Midbrain (tissue), 1 donor: Measurements from ENCODE around the gene TEX48.

Experiments used
- DNase-seq: peaks from one replicate; lab custom pipeline; 2025; lab: John Stamatoyannopoulos, UW

TEX48 gene, protein sequence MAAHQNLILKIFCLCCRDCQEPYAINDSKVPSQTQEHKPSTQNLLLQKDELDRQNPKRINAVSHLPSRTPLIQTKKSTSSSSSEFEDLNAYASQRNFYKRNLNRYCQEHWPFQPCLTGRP

DNA sequence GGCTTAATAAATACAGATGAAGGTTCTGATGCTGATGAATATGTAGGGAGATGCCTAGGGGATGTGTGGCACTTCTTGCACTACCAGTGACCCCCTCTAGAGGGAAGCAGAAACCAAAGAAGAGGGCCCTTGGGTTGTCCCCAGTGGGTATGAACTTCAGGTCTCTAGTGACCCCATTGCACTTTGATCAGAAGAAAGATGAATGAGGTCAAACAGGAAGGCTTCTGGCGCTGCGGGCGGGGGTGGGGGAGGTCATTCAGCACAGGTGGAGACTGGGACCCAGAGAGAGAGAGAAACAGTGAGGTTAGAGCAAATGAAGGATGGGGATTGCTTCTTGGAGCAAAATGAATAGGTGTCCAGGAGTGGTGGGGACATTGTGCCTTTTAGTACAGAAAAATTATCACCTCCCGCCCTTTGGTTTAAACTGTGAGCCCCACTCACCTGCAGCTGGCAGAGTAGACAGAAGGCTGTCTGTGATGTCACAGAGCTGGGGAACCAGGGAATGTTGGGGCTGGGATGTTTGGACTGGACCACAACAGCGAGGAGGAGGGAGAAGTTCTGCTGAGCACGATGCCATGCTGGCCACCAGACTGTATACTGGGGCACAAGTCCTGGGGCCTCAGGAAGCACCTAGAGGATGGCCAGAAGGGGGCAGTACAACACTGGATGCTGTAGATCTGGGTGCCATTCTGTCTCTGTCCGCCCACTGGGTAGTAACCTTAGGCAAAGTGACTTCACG lies at the start of gene TEX48:
Gene TEX48, minus strand, starts transcription at position 599 of the 739 bp plus-strand sequence. CDS start 10,469 bp downstream, outside the sequence.
- peak; percentile 30 for DNase-seq

DNA sequence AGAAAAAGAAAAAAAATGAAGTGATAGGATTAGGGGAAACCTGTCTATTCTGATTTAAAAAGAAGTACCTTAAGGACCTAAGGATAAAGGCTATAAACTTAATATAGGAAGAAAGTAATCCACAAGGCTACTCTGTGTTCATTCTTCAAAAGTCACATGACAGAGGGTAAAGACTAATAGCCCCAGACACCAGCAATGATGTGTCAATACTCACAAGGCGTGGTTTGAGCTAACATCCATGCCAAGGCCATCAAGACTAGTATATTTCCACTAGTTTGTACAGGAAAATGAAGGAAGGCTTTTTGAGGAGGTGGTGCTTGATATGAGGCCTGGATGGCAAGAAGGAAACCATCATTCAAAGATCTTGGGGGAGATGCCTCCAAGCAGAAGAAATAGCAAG lies 49.7 kb upstream of the TEX48 start:
- DNase-seq: no peak

DNA sequence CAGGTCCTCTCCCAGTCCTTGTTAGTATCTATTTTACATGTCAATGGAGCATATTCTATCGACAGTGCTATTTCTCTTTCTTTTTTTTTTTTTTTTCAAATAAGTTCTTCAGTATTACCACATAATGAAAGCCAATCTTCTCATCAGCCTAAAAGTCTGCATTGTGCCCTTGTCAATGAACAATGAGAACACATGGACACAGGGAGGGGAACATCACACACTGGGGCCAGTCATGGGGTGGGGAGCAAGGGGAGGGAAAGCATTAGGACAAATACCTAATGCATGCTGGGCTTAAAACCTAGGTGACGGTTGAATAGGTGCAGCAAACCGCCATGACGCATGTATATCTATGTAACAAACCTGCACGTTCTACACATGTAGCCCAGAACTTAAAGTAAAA lies 47.7 kb upstream of the TEX48 start:
- peak; percentile 21 for DNase-seq

DNA sequence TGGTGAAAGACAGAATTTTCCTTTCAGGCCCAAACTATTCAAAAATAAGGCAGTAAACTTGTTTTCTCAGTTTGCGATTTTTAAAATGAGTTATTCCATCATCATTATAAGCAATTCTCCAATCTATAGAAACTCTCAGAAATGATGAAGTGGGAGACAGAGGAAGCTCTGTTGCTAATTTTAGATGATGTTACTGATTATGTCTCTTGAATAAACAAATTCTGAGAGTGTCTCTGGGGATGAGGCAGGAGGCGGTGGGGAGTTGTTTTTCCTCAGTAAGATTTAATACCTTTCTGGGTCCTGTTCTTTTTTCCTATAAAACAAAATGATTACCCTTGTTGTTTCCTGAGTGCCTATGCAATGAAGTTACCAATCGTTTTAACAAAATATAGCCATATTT lies 43.9 kb upstream of the TEX48 start:
- no peak for DNase-seq

DNA sequence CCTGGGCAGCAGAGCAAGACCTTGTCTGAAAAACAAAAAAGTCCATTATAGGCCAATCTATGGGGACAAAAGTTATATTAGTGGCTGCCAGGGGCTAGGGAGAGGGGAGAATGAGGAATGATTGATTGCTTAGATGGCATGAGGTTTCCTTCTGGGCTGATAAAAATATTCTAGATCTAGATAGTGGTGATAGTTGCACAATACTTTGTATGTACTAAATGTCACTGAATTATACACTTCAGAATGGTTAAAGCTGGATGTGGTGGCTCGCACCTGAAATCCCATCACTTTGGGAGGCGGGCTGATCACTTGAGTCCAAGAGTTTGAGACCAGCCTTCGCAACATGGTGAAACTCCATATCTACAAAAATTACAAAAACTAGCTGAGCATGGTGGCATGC lies 42.8 kb upstream of the TEX48 start:
- DNase-seq: no peak

DNA sequence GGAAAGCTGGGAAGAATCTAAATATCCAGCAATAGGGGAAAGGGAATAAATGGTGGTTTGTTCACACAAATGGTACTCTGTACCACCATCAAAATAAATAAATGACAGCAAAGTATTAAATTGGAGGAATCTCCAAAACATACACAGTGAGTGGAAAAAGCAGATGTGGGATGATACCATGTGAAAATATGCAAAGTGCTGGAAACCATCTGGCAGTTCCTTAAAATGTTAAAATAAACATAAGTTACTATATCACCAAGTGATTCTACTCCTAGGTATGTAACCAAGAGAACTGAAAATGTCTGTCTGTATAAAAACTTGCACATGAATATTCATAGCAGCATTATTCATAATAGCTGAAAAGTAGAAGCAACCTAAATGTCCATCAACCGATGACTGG lies 41.9 kb upstream of the TEX48 start:
- no peak for DNase-seq

DNA sequence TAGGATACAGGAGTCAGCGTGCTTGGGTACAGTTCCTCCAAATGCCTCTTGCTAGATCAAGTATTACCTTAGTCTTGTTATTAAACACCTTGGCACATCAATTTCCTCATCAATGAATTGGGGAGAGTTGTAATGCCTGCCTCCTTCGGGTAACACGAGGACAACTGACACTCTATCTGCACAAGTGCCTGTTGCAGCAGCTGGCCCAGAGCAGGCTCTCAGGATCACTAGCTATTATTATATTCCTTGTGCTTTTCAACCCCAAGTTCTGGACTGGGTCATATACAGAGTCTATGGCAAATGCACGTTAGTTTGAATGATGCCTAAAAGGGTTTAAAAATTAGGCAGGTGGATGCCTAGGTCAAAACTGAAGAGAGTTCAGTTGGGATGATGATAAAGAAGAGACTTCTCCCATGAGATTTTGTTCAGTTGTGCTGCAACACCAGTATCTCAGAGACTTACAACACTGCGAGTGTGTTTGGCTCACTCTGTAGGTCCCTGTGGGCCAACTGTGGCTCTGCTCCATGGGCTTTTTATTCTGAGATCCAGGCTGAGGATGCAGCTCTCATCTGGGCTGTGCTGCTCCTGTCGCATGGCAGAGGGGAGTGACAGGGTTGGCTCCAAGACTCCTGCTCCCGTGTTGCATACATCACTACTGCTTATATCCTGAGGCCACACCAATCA lies 41.1 kb upstream of the TEX48 start:
- DNase-seq: no peak

DNA sequence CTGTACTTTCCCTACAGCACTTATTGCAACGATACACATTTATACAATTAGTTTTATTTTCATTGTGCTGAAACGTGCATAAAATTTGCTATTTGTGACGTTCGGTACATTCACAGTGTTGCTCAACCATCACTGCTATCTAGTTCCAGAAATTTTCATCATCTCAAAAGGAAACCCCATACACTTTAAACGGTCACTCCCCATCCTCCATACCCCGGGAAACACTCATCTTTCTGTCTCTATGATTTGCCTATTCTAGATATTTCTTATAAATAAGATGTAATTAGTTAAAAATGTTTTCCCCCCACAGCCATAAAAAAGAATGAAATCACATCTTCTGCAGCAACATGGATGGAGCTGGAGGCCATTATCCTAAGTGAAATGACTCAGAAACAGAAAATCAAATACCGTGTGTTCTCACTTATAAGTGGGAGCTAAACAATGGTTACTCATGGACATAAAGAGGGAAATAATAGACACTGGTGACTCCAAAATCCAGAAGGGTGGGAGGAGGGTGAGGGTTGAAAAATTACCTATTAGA lies 40.2 kb upstream of the TEX48 start:
- DNase-seq: no peak

DNA sequence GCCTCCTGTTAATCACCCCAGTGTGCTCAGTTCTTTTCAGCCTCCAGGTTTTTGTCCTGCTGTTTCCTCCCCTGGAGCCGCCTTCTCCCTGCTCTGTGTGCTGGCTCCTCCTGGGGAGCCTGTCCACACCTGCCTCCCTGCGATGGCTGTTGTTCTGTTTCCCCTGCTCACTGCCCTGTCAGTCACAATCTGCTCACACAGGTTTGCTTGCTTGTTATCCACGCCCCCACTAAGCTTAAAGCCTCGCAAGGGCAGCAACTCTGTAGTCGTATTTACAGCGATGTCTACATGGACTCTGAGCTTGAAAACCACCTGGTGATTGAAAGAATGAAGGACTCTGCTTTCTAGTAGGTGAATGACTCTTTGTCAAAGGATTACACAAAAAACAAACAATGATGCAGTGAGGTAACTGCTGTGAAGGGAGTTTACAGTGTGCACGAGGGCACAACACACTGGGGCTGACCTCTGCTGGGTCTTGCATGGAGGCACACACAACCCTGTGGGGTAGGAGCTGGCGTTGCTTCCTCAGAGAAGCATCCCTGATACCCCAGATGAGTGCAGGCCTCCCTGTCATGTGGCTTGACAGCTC lies 39.6 kb upstream of the TEX48 start:
- no peak for DNase-seq

DNA sequence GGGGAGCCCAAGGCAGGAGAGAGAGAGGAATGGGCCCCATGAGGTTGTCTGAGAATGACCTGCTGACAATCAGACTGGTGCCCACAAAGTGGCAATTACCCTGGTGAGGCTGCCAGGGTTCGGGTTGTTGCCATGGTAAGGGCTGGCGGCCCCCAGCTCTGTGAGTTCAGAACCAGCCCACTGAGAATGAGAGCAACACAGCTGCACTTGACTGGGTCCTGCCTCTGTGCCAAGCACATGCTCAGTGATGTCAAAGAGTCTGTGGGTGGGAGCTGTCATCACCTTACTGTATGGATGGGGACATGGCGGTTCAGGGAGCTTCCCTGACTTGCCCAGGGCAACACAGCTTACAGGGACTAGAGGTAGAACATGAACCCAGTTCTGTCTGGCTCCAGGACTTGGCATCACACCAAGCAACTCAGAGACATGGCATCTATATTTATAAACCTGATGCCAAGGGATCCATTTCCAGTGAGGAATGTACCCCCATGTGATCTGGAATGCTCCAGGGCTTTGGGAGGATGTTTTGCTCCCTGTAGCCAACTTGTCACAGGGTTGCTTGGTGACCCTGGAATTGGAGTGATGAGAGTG lies 38.2 kb upstream of the TEX48 start:
- no peak for DNase-seq

DNA sequence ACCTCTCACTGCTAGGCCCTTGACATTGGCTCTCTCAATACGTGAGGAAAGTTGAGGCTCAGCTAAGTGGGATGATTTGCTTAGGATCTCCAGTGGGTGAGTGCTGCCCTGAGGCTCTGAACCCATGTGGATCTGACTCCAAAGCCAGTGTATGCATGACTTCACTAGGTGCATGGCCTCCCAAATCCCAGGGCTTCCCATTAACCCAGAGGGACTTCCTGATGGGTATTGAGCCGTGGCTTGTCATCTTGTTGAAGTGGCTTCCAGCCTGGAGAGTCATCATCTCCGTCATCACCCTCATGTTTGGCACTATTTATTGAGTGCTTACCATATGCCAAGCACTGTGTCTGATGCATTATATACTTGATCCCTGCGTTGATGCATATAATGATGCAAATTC lies 37.3 kb upstream of the TEX48 start:
- DNase-seq: no peak

DNA sequence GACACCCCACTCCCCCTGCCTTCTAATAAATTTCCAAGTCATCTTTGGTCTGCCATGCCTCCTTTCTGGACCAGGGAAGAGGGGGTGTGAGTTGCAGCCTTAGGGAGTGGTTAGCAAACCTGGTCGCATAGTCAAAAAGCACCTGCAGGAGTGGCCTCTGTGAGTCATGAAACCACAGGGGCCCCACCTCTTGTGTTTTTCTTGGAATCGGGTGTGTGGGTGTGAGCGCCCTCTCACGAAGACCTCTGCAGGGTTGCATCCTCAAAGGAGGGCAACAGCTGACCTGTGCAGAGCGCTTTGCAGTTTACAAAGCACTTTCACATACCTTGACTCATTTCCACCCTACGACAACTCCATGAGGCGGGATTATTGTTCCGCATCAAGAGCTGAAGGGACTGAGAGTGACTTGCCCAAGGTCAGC lies 36.8 kb upstream of the TEX48 start:
- no peak for DNase-seq

DNA sequence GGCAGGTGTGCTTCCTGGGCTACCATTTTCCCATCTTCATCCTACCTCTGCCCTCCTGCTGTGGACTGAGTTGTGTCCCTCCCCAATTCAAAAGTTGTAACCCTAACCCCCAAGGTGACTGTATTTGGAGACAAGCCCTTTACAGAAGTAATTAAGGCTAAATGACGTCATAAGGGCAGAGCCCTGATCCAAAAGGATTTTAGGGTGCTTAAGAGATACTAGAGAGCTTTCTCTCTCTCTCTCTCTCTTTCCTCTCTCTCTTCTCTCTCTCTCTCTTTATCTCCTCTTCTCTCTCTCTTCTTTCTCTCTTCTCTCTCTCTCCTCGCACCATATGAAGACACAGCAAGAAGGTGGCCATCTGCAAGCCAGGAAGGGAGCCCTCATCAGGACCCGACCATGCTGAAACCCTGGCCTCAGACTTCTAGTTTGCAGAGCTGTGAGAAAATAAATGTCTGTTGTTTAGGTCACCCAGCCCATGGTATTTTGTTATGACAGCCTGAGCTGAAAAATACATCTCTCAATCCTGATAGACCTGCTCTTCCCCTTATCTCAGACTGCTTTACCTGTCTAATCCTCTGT lies 36.0 kb upstream of the TEX48 start:
- DNase-seq: no peak

DNA sequence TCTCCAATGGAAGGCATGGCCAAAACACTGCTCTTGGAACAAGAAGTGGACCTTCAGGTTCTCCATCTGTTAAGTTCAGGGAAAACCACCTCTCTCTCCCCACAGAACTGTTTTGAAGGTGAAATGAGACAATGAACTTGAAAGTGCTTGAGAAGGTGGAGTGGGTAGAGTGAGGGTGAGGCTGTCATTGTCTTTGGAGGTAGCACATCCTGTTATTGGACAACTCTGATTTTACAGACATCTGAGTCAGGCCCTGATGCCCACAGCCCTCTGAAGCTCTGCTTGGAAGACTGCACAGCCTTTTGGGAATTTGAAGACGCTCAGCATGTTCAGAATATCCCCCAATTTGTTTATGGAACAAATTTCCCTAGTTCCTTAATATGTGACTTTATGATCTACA lies 27.6 kb upstream of the TEX48 start:
- no peak for DNase-seq

DNA sequence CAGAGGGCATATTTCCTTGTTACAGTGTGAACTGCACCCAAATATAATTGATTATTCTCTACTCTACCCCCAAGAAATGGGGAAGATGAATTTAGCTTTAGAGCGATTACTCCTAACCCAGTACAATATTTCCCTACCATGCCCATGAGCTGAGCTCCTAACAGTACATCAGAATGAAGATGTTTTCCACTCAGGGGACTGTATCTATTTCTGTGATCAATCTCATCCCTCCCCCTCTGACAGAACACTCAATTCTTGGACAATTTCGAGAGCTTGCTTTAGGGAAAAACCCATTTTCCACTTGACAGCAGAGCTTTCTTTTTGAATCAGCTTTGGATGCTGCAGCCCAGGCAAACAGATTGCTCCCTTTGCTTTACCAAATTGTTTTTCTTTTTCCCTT lies 24.7 kb upstream of the TEX48 start:
- no peak for DNase-seq

DNA sequence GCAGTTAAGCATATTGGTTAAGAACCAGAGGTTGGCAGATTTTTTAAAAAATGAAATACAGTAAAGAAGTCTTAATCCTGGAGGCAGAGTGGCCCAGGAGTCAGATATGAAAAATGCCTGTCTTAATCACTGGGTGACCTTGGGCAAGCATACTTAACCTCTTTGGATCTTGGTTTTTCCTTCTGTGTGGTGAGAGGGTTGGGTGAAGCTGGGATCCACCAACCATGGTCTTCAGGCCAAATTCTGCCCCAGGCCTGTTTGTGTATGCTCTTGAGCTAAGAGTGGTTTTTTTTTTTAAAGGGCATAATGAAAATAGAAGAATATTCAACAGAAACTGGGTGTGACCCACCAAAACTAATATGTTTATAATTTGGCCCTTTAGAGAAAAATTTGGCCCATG lies 20.0 kb upstream of the TEX48 start:
- DNase-seq: no peak

DNA sequence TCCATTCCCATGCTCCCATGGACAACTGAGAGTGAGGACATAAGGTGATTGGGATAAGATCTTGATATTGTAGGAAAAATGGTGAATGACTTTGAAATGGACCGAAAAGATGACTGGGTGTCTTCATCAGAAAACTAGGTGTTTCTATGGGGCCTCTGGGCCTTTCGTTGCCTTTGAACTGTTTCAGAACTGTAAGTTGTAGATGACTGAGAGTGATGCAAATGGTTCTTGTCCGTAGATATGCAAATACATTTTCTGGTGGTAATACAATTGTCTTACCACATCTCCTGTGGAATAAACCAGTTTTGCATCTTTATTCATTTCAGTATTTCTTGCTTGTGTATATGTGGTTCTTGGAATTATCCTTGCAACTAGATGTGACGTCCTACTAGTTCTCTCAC lies 16.0 kb upstream of the TEX48 start:
- DNase-seq: no peak

DNA sequence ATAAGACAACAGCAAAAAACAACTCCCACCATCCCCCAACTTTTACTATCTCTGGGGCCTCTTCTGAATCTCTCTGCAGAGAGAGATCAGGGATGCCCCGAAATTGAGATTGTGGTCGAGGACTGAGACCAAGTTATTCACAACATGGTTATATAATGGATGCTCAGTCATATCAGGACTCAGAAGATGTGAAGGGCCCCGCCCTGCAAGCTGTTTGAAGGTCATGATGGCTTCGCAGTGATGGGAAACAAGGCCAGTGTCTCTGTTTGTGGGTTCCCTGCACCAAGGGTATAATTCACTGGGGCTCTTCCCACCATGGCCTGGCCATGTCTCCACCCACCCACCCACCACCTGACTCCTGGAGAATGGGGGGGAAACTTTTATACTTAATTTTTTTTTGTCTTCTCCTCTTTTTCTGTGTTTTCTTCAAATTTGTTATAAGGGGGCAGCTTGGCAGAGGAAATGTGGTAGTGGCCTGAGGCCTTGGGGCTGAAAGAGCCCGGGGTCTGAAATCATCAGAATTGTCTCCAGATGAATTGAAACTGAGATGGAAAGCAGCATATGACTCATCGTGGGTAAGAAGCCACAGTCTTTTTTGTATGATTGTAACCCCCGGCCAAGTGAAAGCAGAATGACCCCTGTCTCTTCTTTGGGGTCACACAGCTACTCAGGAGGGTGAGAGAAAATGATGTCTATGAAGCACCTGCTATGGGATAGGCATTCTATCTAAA lies 15.0 kb upstream of the TEX48 start:
- DNase-seq: no peak

DNA sequence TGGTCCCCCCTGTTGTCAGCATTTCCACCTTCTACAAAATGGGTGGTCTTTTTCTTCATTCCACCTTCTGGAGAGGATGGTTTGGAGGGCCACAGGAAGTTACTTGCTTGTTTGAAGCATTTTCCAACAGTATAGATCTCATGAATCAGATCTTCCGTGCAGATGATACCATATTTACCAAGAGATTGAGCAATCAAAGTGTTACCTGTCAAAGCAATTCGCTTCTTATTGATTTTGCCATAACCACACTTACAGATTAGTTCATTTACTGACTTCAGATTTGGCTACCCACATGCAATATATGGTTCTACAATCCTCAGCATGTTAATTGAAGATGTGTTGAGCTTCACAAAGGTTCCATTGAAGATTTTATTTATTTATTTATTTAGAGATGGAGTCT lies 14.0 kb upstream of the TEX48 start:
- DNase-seq: no peak

DNA sequence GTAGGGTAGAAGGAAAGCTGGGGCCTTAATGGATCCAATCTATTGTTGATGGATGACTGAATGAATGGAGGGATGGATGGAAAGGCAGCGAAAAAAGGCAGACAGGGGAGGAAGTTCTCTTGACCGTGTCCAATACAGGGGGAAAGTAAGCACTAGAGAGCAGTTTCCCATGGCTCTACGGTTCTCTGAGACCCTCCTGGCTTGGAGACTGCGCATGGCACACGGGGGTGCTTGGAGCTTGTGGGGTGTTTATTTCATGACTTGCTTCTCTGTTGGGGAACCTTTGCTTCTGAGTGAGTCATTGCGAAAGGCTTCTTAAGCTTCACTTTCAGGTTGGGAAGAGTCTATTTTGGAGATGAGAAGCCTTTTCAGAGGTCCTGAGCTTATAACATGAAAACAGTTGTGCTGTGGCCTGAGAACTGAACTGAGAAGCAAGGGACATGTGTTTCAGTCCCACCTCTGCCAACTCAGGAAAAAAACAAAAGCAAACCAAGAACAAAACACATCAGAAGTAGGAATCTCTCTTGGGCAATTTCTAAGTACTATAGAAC lies 12.8 kb upstream of the TEX48 start:
- no peak for DNase-seq

DNA sequence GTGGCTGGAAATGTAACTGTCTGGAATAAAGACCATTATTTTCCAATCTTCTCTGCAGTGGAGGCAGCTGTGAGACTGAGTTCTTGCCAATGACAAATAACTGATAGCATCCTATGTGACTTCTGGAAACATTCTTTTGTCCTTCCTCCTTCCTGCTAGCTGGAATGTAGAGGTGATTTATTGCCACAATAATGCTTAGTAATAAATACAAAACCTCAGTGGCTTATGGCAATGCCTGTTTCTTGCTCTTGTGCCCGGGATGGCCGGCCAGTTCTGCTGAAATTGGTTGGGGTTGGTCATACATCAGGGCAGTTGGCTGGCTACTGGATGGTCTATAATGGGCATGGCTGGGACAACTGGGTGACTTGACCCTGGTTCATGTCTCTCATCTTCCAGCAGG lies 12.2 kb upstream of the TEX48 start:
- no peak for DNase-seq
